ENCODE data around the gene ANG.
"Not testable (repeated sequence)": the region's sequence is repeated elsewhere in the genome, so short reads cannot be mapped to it uniquely, and the experiment has no call there.

Gene ANG

GRCh38 chr14:20700965-20701364 is 12.4 kb downstream of the ANG start:
- H3K4me1 Mint-ChIP-seq (ENCODE audit: low read depth); H3K27ac Mint-ChIP-seq; H3K36me3 Mint-ChIP-seq (ENCODE audit: low read depth); H3K27me3 Mint-ChIP-seq; DNase-seq; H3K9me3 Mint-ChIP-seq; H3K4me3 Mint-ChIP-seq: not testable (repeated sequence)

- Mint-ChIP-seq H3K4me1 (ENCODE audit: low read depth) (no peaks in the 10 kb centered on the region), H3K27me3 (peaks cover 7% of the 10 kb centered on the region), H3K27ac (no peak overlapping the region), H3K4me3 (no peak overlapping the region), H3K36me3 (ENCODE audit: low read depth) (no peaks in the 10 kb centered on the region), H3K9me3 (no peaks in the 10 kb centered on the region)
- DNase-seq: no peak
These were observed 18.2 kb downstream of the ANG start for GRCh38 chr14:20706657-20707355.

- Mint-ChIP-seq H3K4me1 (ENCODE audit: low read depth) (no peaks in the 10 kb centered on the region), H3K36me3 (ENCODE audit: low read depth) (no peaks in the 10 kb centered on the region), H3K4me3 (no peak overlapping the region), H3K27ac (no peak overlapping the region), H3K27me3 (peaks cover 7% of the 10 kb centered on the region), H3K9me3 (no peaks in the 10 kb centered on the region)
- no peak for DNase-seq
These were observed 19.1 kb downstream of the ANG start for GRCh38 chr14:20707622-20708021.

GRCh38 chr14:20711261-20711660 is 22.7 kb downstream of the ANG start:
- Mint-ChIP-seq H3K27ac (no peak overlapping the region), H3K36me3 (ENCODE audit: low read depth) (no peaks in the 10 kb centered on the region), H3K4me1 (ENCODE audit: low read depth) (no peaks in the 10 kb centered on the region), H3K4me3 (no peak overlapping the region), H3K9me3 (no peaks in the 10 kb centered on the region), H3K27me3 (peaks cover 7% of the 10 kb centered on the region)
- no peak for DNase-seq

- Mint-ChIP-seq H3K36me3 (ENCODE audit: low read depth) (no peaks in the 10 kb centered on the region), H3K27ac (no peak overlapping the region), H3K4me3 (no peak overlapping the region), H3K27me3 (peaks cover 8% of the 10 kb centered on the region), H3K9me3 (no peaks in the 10 kb centered on the region), H3K4me1 (ENCODE audit: low read depth) (no peaks in the 10 kb centered on the region)
- no peak for DNase-seq
These were observed 23.1 kb downstream of the ANG start for GRCh38 chr14:20711685-20712084.

GRCh38 chr14:20712904-20713303 is 24.3 kb downstream of the ANG start:
- H3K4me3 Mint-ChIP-seq: no peak overlapping the region
- no peaks in the 10 kb centered on the region for H3K4me1 Mint-ChIP-seq (ENCODE audit: low read depth)

GRCh38 chr14:20714593-20715250 is 26.2 kb downstream of the ANG start:
- Mint-ChIP-seq H3K36me3 (ENCODE audit: low read depth) (no peaks in the 10 kb centered on the region), H3K9me3 (no peaks in the 10 kb centered on the region), H3K27ac (no peak overlapping the region), H3K4me3 (no peak overlapping the region), H3K27me3 (peaks cover 9% of the 10 kb centered on the region), H3K4me1 (ENCODE audit: low read depth) (no peaks in the 10 kb centered on the region)
- DNase-seq: no peak

More at GRCh38 chr14:20712904-20713303, 24.3 kb downstream of the ANG start:
- Mint-ChIP-seq H3K36me3 (ENCODE audit: low read depth) (no peaks in the 10 kb centered on the region), H3K27ac (no peak overlapping the region), H3K27me3 (peaks cover 10% of the 10 kb centered on the region), H3K9me3 (no peaks in the 10 kb centered on the region)
- DNase-seq: no peak

GRCh38 chr14:20719777-20720176 is 31.2 kb downstream of the ANG start:
- Mint-ChIP-seq H3K4me1 (ENCODE audit: low read depth) (peaks cover 4% of the 10 kb centered on the region), H3K9me3 (no peaks in the 10 kb centered on the region), H3K27ac (no peak overlapping the region), H3K36me3 (ENCODE audit: low read depth) (no peaks in the 10 kb centered on the region), H3K27me3 (peaks cover 38% of the 10 kb centered on the region), H3K4me3 (no peak overlapping the region)
- DNase-seq: no peak

GRCh38 chr14:20720741-20721140 is 32.2 kb downstream of the ANG start:
- H3K27ac Mint-ChIP-seq: no peak overlapping the region

GRCh38 chr14:20722016-20722415 is 33.5 kb downstream of the ANG start:
- Mint-ChIP-seq H3K27ac (no peak overlapping the region), H3K4me1 (ENCODE audit: low read depth) (peaks cover 4% of the 10 kb centered on the region), H3K4me3 (no peak overlapping the region), H3K9me3 (no peaks in the 10 kb centered on the region), H3K27me3 (peaks cover 54% of the 10 kb centered on the region), H3K36me3 (ENCODE audit: low read depth) (no peaks in the 10 kb centered on the region)
- DNase-seq: no peak

More at GRCh38 chr14:20720741-20721140, 32.2 kb downstream of the ANG start:
- no peak overlapping the region for H3K4me3 Mint-ChIP-seq
- H3K4me1 Mint-ChIP-seq (ENCODE audit: low read depth): peaks cover 4% of the 10 kb centered on the region
- DNase-seq: no peak
- no peaks in the 10 kb centered on the region for H3K9me3 Mint-ChIP-seq
- H3K36me3 Mint-ChIP-seq (ENCODE audit: low read depth): no peaks in the 10 kb centered on the region
- H3K27me3 Mint-ChIP-seq: peaks cover 47% of the 10 kb centered on the region

- no peak overlapping the region for H3K27ac Mint-ChIP-seq
- H3K9me3 Mint-ChIP-seq: no peaks in the 10 kb centered on the region
- no peak for DNase-seq
- H3K27me3 Mint-ChIP-seq: peaks cover 61% of the 10 kb centered on the region
- peaks cover 4% of the 10 kb centered on the region for H3K4me1 Mint-ChIP-seq (ENCODE audit: low read depth)
- H3K4me3 Mint-ChIP-seq: no peak overlapping the region
- H3K36me3 Mint-ChIP-seq (ENCODE audit: low read depth): no peaks in the 10 kb centered on the region
These were observed 34.9 kb downstream of the ANG start for GRCh38 chr14:20723488-20723887.

GRCh38 chr14:20726121-20726520 is 37.6 kb downstream of the ANG start:
- not testable (repeated sequence) for H3K27ac Mint-ChIP-seq, H3K4me3 Mint-ChIP-seq
- peaks cover 69% of the 10 kb centered on the region for H3K27me3 Mint-ChIP-seq

GRCh38 chr14:20726531-20726930 is 38.0 kb downstream of the ANG start:
- Mint-ChIP-seq H3K4me1 (ENCODE audit: low read depth) (peaks cover 4% of the 10 kb centered on the region), H3K27ac (no peak overlapping the region), H3K27me3 (peaks cover 65% of the 10 kb centered on the region), H3K36me3 (ENCODE audit: low read depth) (no peaks in the 10 kb centered on the region), H3K9me3 (no peaks in the 10 kb centered on the region), H3K4me3 (no peak overlapping the region)
- DNase-seq: no peak

More at GRCh38 chr14:20726121-20726520, 37.6 kb downstream of the ANG start:
- H3K4me1 Mint-ChIP-seq (ENCODE audit: low read depth); H3K36me3 Mint-ChIP-seq (ENCODE audit: low read depth); H3K9me3 Mint-ChIP-seq; DNase-seq: not testable (repeated sequence)

GRCh38 chr14:20730891-20731290 is 42.3 kb downstream of the ANG start:
- Mint-ChIP-seq H3K9me3 (no peaks in the 10 kb centered on the region), H3K27me3 (peaks cover 26% of the 10 kb centered on the region), H3K4me3 (no peak overlapping the region), H3K27ac (no peak overlapping the region), H3K36me3 (ENCODE audit: low read depth) (no peaks in the 10 kb centered on the region), H3K4me1 (ENCODE audit: low read depth) (no peaks in the 10 kb centered on the region)
- no peak for DNase-seq

- Mint-ChIP-seq H3K27me3 (peaks cover 12% of the 10 kb centered on the region), H3K4me3 (no peak overlapping the region), H3K36me3 (ENCODE audit: low read depth) (no peaks in the 10 kb centered on the region), H3K4me1 (ENCODE audit: low read depth) (no peaks in the 10 kb centered on the region), H3K27ac (no peak overlapping the region), H3K9me3 (no peaks in the 10 kb centered on the region)
- DNase-seq: no peak
These were observed 43.9 kb downstream of the ANG start for GRCh38 chr14:20732477-20732876.
